M059J (cell line): ENCODE results near the gene IGFL1. TPM values are rescaled to one million over a fixed set of nuclear protein-coding genes. Genes with fewer than 3 reads are reported as not detected.
A peak's percentile ranks its signal among the peaks of the same experiment; 100 is the strongest.
"Not testable (repeated sequence)": the region's sequence is repeated elsewhere in the genome, so short reads cannot be mapped to it uniquely, and the experiment has no call there.

Experiments used
- DNase-seq: peaks from one replicate; pipeline ENCODE4 v3.0.0-alpha.2; 2012; ENCODE audit warnings: low read depth
- total RNA-seq: library from RNA; depleted of rRNA; stranded (reverse); fragments of >200 nt; shearing (Covaris generic); gene quantifications from 2 replicates; pipeline ENCODE4 v1.2.3, GENCODE V29; 2014

IGFL1 gene
- total RNA-seq, 1 experiment from 2014 or later: not detected

DNA sequence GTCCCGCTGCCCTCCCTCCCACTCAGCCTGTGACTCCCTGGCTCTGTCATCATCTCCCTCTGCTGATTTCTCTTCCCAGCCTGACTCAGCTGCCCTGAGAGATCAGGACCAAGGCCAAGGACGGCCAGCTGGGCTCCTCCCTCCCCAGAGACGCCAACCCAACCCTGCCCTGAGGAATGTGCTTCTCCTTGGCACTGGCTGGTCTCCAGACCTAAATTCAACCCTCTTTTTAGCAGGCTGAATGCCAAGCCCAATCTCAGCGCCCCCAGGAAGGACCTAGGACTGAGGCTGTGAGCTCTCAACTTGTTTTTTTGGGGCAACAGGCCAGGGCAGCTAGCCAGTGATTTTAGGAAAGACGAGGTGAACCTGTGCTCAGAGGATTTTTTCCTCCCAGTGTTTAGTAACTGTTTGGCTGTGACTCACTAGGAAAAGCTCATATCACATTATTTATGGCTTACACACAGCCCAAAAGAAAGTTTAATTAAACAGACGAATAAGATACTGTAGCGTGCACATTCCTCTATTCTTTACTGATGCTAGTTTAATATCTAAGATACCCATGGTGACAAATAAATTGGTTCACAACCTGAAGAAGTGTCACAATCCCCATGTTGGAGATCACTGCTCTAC is 7.4 kb upstream of the IGFL1 start:
- peak; percentile 89 for DNase-seq

DNA sequence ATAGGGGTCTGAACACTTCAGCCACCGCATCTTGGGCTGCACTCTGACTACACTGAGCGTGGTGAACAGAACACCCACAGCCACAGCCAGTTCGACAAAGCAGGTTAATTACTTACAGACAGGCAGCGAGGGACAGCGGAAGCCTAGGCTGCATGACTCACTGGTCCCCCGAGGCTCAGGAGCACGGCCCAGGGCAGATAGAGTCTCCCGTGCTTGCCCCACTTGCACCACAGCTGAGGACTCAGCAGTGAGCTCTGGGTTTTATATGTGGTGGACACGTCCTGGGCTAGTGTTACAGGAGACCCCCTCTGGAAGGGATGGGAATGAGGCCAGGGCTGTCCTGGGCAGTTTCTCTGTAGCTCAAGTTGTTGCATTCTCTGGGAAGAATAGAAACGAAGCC is 5.8 kb upstream of the IGFL1 start:
- DNase-seq: peak; percentile 72

DNA sequence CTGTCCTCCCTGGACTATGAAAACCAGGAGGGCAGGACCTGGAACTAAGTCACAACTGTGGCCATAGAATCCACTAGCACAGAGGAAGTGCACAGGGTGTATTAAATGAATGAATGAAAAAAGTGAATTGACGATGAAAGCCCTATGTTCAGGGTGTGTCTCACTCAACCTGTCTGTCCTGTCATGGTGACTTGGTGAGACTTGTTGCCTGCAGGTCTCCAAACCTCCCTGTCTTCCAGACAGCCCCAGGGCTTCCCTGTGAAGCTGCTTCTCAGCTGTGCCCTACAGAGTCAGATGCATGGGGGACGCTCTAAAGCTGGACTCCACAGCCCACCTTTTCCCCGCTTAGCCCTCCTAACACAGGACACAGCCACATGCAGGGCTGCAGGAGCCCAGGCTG is 4.8 kb upstream of the IGFL1 start:
- DNase-seq: no peak

DNA sequence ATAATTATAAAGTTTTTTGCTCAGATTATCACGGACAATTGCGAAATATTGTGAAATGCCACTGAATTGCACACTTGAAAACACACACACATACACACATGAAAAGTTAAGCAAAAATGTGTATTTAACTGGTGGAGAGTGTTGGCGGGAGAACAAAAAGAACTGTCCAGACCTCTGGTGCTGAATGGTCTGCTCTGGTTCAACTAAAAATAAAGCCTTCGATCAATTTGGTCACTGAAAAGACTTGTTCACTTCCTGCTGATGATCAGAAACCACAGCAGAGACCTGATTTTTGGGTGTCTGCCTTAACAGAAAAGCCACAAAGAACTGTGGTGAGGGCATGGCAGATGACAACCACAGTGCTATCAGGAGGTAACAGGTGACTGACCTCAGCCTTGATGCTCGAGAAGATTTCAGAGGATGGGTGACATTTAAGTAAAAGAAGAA is 4.0 kb upstream of the IGFL1 start:
- no peak for DNase-seq

DNA sequence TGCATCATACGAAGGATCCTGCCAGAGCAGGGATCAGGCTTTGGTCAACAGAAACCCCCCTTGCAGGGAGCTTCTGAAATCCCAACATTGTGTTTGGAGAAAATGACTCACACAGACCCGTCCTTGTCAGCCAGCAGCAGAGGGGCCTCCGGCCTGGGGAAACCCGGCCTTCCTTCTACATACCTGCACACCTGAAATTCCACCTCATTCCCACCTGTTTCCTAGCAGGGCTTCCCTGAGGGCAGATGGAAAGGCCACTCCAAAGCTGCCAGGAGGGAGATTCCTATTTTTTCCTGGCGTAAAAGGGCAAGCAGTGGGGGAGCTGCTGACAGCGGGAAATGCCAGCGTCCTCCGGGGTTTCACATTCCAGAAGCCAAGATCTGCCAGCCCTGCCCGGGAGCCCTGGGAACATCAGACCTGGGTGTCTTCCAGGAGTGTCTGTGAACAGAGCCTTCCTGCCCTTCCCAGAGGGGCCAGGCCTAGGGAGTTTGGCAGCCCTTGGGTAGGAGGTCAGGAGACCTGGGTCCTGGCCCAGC is 3.0 kb upstream of the IGFL1 start:
- peak; percentile 37 for DNase-seq

DNA sequence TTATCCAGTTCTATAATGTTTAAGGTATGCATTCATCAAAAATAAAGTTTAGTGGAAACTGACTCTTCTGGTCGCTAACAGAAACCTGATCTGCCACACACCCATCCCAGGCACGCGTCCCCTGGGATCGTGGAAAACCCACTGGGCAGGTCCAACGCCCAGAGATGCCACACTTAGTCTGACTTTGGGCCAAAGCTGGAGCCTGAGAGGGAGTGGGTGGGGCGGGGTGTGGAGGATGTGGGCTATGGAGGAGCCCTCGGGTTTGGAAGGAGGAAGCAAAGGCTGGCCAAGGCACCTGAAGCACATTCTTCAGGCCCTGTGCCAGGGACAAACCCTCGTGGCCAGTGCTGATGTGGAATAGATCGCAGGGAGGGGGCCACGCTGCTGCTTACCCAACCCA is 2.5 kb downstream of the IGFL1 start:
- no peak for DNase-seq

DNA sequence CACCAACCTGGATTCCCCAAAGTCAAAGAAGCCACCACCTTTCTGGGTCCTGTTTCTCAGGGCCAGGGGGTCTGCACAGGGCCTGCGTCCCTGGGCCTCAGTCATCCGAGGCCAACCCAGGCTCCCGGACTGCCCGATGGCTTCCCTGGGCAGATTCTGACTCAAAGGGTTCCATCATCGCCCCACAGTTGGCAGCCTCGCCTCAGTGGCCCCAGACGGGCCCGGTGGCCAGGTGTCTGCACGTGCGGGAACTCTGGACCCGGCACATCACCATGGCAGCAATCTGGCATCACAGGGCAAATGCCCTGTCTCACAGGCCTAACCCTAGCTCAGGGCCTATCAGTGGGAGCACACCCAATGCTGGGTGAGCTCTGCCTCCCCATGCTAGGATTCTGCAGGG is 2.9 kb downstream of the IGFL1 start:
- DNase-seq: no peak

DNA sequence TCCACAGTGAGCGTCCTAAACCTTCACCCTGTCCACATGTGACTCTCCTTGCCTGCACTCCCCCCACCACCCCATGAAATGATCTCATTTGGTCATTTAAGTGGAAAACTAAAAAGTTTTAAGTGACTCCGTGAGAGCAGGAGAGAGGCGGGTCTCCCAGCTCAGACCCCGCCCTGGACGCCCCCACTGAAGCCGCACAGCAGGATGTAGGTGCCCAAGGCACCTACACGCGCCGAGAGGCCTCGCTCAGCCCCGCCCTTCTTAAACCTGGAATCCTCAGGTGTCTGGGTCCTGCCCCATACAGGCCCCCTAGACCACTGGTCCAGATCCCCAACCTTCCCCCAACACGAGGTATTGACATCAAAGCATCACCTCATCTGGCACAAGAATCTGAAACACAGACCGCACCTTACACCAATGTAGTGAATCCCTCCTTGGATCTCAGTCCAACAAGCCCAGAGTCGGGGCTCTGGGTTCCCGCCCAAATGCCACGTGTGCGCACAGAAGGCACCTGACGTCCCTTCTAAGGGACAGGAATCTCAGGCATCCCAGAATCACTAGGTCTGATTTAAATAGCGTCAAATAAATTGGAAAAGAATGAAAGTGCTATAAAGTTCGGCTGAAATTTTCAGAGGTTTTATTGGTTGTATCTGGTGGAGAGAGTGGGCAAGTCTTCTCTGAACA is 3.5 kb downstream of the IGFL1 start:
- DNase-seq: no peak

DNA sequence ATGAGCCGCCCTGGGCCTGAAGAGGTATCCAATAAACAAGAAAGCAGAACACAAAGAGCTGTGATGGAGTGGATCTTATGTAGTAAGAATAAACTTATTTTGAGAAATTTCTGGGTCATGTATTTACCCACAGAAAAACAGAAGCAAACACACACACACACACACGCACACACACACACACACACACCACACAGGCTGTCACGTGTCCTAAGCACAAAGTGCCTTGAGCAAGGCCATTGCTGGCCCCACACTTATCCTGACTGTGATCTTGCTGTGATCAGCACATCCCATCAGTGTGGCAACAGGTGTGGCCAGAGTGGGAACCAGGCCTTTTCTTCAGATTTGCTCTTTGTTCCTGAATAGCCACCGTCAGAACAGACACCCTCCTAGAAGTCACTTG is 4.3 kb downstream of the IGFL1 start:
- DNase-seq: not testable (repeated sequence)

DNA sequence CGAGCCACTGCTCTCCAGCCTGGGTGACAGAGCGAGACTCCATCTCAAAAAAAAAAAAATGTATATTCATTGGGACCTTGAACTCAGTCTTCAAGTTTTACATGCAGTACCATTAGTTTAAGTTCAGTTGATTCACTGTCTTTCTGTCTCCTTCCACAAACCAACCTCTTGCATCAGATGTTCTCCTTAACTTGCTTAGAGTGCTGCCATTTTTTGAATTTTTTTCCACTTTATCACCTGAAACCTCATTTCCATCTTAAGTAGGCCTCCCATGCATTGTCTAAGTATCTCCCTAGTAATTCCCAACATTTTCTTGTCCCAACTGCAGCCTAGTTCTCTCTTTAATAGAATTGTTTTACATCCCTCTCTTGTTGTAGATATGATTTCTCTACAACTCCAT is 8.6 kb downstream of the IGFL1 start:
- DNase-seq: not testable (repeated sequence)

DNA sequence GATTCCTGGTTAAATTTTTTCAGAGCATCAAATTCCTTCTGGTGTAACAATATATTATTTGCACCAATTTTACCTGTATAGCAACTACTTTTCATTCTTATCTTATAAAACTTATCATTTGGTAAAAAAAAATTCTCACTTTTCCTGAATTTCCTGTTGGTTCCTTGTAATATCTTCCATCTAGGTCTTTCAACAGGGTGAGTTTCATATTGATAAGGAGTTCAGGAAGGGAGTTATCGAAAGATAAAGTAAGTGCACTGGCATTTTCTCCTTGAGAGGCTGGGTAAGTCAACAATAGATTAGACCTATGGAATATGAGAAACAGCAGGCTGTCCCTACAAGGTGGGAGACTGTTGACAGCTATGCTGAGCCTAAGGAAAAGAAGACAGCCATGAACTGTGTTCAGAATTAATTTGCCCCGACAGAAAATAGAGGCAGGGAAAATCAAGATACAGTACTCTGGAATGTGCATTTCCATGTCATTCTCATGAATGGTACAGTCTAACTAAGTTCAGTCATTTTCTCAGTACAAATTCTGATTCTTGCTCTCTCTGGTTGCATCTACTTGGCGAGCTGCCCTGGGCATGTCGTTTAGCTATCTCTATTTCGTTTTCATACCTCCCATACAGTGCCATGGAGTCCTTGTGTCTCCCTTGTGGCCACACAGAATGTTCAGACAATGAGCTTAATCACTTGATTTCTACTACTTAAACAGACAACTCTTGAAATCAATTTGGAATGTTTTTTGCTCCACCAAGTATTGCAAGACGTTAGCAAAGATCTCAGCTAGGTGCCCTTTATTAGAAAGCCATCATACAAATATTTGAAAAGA is 9.9 kb downstream of the IGFL1 start:
- no peak for DNase-seq

DNA sequence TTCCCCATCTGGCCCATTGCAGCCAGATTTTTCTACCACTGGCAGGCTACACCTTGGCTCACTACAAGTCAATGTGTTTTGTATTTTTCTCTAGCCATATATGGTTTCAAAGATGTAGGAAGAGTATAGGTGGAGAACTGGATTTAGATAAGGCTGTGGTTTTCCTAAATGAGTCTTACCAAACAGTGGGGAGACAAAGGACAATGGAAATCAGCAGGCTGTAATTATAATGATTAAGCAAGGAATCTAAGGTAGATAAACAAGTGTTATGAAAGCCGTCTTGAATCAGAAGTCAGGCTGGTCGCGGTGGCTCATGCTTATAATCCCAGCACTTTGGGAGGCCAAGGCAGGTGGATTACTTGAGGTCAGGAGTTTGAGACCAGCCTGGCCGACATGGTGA is 11.2 kb downstream of the IGFL1 start:
- no peak for DNase-seq

DNA sequence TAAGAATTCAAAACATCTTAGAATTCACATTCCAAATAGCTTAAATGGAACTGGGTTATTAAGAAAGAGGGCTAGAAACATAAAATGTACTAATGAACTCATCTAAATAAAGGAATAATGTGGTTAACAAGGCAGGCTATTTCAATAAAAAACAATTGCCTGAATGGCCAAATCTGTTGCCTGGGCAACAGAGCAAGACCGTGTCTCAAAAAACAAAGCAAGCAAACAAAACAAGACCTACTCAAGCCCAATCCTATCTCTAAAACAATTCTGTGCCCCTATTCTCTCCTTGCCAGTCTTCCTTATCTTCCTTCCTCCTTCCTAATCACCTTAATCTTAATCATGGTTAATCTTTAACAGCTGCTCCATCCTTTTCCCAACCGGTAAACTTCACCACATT is 12.1 kb downstream of the IGFL1 start:
- no peak for DNase-seq

DNA sequence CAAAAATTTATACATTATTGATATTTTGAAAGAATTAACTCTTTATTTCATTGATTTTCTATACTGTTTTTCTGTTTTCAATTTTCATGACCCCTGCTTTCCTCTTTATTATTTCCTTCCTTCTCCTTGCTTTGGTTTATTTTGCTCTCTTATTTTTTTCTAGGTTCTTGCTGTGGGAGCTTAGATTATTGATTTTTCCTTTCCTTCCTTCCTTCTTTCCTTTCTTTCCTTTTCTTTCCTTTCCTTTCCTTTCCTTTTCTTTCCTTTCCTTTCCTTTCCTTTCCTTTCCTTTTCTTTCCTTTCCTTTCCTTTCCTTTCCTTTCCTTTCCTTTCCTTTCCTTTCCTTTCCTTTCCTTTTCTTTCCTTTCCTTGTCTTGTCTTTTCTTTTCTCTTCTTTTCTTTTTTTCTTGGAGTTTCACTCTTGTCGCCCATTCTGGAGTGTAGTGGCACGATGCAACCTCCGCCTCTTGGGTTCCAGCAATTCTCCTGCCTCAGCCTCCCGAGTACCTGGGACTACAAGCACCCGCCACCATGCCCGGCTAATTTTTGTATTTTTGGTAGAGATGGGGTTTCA is 13.6 kb downstream of the IGFL1 start:
- not testable (repeated sequence) for DNase-seq

DNA sequence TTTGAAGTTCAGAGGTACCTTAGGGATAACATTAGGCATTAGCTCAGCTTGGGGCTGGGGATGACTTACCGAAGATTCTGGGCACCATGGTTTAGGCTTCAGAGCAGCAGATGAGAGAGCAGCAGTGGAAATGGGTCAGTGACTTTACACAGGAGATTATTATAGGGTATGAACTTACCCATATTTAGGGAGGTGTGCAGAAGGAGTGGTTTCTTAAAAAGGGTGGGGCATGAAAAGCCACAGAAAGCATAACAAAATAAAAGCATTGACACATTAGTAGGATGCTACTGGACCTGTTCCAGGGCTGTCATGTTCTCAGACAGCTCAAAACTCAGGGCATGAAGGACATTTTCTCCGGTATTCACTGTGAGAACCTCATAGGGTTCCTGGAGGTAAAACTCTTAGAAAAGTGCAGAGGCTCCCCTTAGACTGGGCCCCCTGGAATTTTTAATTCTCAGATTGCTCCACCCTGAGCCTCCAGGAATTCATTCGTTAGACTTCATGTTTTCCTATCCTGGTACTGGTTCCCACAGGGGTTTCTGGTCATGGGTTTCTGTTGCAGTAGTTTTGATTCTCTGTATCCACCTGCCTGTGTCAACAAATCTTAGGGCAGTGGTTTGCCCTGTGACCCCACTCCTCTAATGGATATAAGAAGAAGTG is 20.7 kb downstream of the IGFL1 start:
- no peak for DNase-seq

DNA sequence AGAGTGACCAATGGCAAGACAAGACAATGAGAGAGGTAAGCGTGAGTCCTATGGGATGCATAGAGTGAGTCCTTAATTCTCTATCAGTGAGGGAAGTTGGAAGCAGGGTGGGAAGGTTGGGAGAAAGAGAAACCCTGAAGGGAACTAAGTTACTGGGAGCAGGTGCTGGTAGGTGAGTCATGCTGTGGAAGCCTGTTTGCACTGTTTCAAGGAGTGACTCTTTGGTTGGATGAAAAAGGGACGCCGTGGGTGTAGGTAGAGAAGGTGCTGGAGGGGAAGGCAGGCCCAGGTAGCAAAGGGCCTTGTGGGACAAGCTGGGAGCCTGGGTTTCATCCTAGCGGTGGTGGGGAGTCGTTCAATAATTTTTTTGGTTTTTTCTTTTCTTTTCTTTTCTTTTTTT is 21.9 kb downstream of the IGFL1 start:
- no peak for DNase-seq

DNA sequence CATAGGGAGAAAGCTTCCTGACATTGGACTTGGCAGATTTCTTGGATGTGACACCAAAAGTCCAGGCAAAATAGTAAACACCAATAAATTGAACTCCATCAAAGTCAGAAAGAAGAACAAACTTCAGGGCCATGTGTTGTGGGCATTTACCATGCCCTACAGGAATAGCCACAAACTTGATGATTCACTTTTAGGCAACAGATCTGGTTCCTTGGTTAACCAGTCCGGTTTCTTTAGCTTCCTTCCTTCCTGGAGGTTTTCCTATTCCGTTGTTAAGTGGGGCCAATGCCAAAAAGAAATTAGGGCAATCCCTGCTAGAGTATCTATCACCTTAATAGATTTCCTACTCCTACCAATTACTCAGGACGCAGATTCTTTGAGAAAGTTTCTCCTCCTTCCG is 25.2 kb downstream of the IGFL1 start:
- DNase-seq: peak; percentile 36

DNA sequence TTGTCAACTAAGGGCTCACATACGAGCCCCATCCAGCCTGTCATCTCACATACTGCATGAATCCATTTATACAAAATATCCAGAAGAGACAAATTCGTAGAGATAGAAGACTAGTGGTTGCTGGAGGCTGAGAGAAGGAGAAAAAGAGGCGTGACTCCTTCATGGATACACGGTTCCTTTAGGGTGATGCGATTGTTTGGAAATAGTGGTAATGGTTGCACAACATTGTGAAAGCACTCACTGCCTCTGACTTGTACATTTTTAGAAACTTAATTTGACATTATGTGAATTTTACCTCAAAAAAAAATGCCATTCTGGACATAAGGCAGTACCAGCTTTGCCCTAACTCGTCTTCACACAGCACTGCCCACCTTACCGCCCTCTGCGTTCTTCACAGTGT is 27.3 kb downstream of the IGFL1 start:
- DNase-seq: no peak

DNA sequence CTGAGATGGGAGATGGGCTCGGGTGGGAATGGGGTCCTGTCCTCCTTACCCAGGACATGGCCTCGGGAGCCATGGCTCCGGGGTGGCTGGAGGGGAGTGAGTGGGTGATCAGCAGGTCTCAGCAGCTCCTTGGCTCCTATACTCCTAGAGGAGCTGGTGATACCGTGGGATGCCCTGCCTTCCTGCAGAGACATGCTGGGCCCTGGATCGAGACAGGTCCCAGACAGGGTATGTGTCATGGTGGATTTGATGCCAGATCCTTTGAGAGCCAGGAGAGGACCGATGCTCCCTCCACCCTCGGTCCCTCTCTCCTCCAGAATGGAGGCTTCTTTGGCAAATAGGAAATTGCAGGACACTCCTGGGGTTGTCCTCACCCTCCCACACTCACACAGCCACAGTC is 32.0 kb downstream of the IGFL1 start:
- not testable (repeated sequence) for DNase-seq

DNA sequence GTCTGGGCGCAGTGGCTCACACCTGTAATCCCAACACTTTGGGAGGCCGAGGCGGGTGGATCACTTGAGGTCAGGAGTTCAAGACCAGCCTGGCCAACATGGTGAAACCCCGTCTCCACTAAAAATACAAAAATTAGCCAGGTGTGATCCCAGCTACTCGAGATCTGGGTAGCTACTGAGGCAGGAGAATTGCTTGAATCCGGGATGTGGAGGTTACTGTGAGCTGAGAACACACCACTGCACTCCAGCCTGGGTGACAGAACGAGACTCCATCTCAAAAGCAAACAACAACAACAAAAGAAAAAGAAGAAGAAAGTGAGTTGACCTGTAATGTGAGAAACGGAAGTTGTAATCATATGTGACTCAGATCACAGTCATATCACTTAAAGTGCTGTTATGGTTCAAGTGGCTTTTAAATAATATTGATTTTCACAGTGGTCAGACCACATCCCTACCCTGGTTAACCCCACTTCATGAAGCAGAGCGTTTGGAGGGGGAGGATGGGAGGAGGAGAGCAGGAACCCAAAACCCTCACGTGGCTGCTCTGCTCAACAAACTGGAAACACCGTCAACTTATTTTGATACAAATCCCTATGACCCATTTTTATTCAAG is 33.2 kb downstream of the IGFL1 start:
- peak; percentile 92 for DNase-seq

DNA sequence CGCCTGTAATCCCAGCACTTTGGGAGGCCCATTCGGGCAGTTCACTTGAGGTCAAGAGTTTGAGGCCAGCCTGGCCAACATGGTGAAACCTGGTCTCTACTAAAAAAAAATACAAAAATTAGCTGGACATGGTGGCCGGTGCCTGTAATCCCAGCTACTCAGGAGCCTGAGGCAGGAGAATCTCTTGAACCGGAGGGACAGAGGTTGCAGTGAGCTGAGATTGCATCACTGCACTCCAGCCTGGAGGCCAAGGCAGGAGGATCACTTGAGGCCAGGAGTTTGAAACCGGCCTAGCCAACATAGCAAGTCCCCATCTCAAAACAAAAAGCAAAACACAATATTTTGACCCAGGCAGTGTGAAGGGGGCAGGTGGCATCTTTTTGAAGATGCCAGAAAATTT is 35.3 kb downstream of the IGFL1 start:
- DNase-seq: not testable (repeated sequence)
